Fibroblast of upper back skin (primary cell): ENCODE measurements around the gene CCDC194.

Source experiments
- DNase-seq: peaks from one replicate; pipeline ENCODE4 v3.0.0-alpha.2; 2013

Gene CCDC194

GRCh38 chr19:17405250-17406045 lies 11.5 kb upstream of the CCDC194 start, which contains the start of gene BST2:
TSS of gene BST2 (minus strand) at chr19:17405630. CDS start at chr19:17405575, 55 bp downstream.
- no peak for DNase-seq

- DNase-seq, result no peak
Observed at GRCh38 chr19:17404621-17405249, 10.7 kb upstream of the CCDC194 start.

GRCh38 chr19:17404015-17404414 lies 10.0 kb upstream of the CCDC194 start:
- DNase-seq, result no peak

- no peak for DNase-seq
Observed at GRCh38 chr19:17402982-17403855, 9.2 kb upstream of the CCDC194 start.

GRCh38 chr19:17401628-17402027 lies 7.6 kb upstream of the CCDC194 start:
- no peak for DNase-seq

- no peak for DNase-seq
Observed at GRCh38 chr19:17398902-17399527, 5.0 kb upstream of the CCDC194 start.

- peak; percentile 51 for DNase-seq
Observed at GRCh38 chr19:17394891-17395415, 957 bp upstream of the CCDC194 start.

- no peak for DNase-seq
Observed at GRCh38 chr19:17393002-17393401, 994 bp downstream of the CCDC194 start.

- DNase-seq, result no peak
Observed at GRCh38 chr19:17391371-17392151, 2.4 kb downstream of the CCDC194 start.

GRCh38 chr19:17390665-17391370 lies 3.2 kb downstream of the CCDC194 start:
- peak; percentile 90 for DNase-seq

- DNase-seq, result no peak
Observed at GRCh38 chr19:17389957-17390664, 3.9 kb downstream of the CCDC194 start.

- DNase-seq, result no peak
Observed at GRCh38 chr19:17389288-17389687, 4.7 kb downstream of the CCDC194 start.

GRCh38 chr19:17385878-17386611 lies 8.0 kb downstream of the CCDC194 start:
- peak; percentile 54 for DNase-seq

- no peak for DNase-seq
Observed at GRCh38 chr19:17380426-17381138, 13.4 kb downstream of the CCDC194 start.

- DNase-seq, result no peak
Observed at GRCh38 chr19:17379221-17379631, 14.8 kb downstream of the CCDC194 start.

GRCh38 chr19:17378271-17378670 lies 15.7 kb downstream of the CCDC194 start:
- no peak for DNase-seq

GRCh38 chr19:17376935-17377600 lies 16.9 kb downstream of the CCDC194 start, which contains the start of gene PLVAP:
TSS of gene PLVAP (minus strand) at chr19:17377342. CDS start at chr19:17377288, 54 bp downstream.
- DNase-seq, result no peak

- peak; percentile 77 for DNase-seq
Observed at GRCh38 chr19:17370026-17370587, 23.9 kb downstream of the CCDC194 start.
